A549 treated with ZK216348 at 1 μM for 4 hours (cell line): ENCODE measurements around the gene SPATA31A7. TPM values are rescaled to one million over a fixed set of nuclear protein-coding genes. Genes with fewer than 3 reads are reported as not detected.

ENCODE experiments used
- total RNA-seq: library from RNA; stranded (reverse); fragments of 200-300 nt; extraction: Qiagen RNA extraction; gene quantifications from 5 replicates; pipeline ENCODE4 v1.2.3, GENCODE V29; 2022; ENCODE audit warnings: low read depth

The SPATA31A7 gene
- total RNA-seq: not detected in 5 replicates

GRCh38 chr9:61189736-61190135 lies at the start of gene SPATA31A7:
TSS of gene SPATA31A7 (plus strand) at chr9:61190036. CDS start at chr9:61190065, 29 bp downstream.

